HEK293 (cell line): Measurements from ENCODE around the gene CCDC167.

Experiments used
- CTCF ChIA-PET: fragments of 350-600 bp; formaldehyde crosslinking; extraction: SDS; loops from one replicate; lab custom pipeline; 2021; ENCODE audit warnings: antibody characterized with exemption; lab: Yijun Ruan, JAX
- POLR2A ChIA-PET: fragments of 300-600 bp; formaldehyde crosslinking; extraction: SDS; loops from one replicate; lab custom pipeline; 2020; ENCODE audit warnings: antibody characterized with exemption, inconsistent platforms; lab: Yijun Ruan, JAX
- H3K27ac ChIP-seq: fragments of 200-500 bp; sonication (Bioruptor generic); 2 replicates; pipeline ENCODE4 v1.5.1; 2014; ENCODE audit warnings: low read depth, low read length, control low read depth, inconsistent platforms; ENCODE audit errors: extremely low read depth
- H3K36me3 ChIP-seq, 2 experiments: fragments of 200-500 bp in 1 of 2; sonication (Bioruptor generic) in 1 of 2; 1 replicate in 1 of 2; 2 replicates in 1 of 2; pipeline ENCODE4 v1.5.1; 2014 to 2017; ENCODE audit warnings: inconsistent platforms in 2 of 2, low read length in 2 of 2; ENCODE audit not compliant: control insufficient read depth in 2 of 2, insufficient read depth in 1 of 2
- H3K4me1 ChIP-seq: fragments of 200-500 bp; sonication (Bioruptor generic); 2 replicates; pipeline ENCODE4 v1.5.1; 2014; ENCODE audit warnings: mild to moderate bottlenecking, low read length, inconsistent platforms; ENCODE audit not compliant: control insufficient read depth, insufficient read depth
- H3K4me3 ChIP-seq: 2 replicates; pipeline ENCODE4 v1.5.1; 2011; ENCODE audit warnings: low read depth, mild to moderate bottlenecking, control low read depth, low read length, moderate library complexity
- H3K9me3 ChIP-seq: fragments of 200-500 bp; sonication (Bioruptor generic); 2 replicates; pipeline ENCODE4 v1.5.1; 2014; ENCODE audit warnings: low read depth, low read length, inconsistent platforms; ENCODE audit not compliant: control insufficient read depth, insufficient read depth
- EGR2 ChIP-seq: fragments of 450-650 bp; formaldehyde crosslinking; IDR thresholded peaks from 2 replicates; pipeline ENCODE4 v1.5.1; 2016; ENCODE audit warnings: low read depth, missing biosample characterization, missing genetic modification characterization
- FEZF1 ChIP-seq: fragments of 450-650 bp; formaldehyde crosslinking; IDR thresholded peaks from 2 replicates; pipeline ENCODE4 v1.5.1; 2016; ENCODE audit warnings: missing biosample characterization, missing genetic modification characterization
- GLI2 ChIP-seq: fragments of 450-650 bp; formaldehyde crosslinking; IDR thresholded peaks from 2 replicates; pipeline ENCODE4; 2017; ENCODE audit warnings: missing biosample characterization, missing genetic modification characterization, low read depth, borderline replicate concordance
- SCRT2 ChIP-seq: fragments of 450-650 bp; formaldehyde crosslinking; IDR thresholded peaks from 2 replicates; pipeline ENCODE4 v1.5.1; 2016; ENCODE audit warnings: missing biosample characterization, missing genetic modification characterization
- SP7 ChIP-seq: fragments of 450-650 bp; formaldehyde crosslinking; IDR thresholded peaks from 2 replicates; pipeline ENCODE4 v1.5.1; 2016; ENCODE audit warnings: missing biosample characterization, missing genetic modification characterization
- ZBTB17 ChIP-seq: fragments of 450-650 bp; formaldehyde crosslinking; IDR thresholded peaks from 2 replicates; pipeline ENCODE4 v1.5.1; 2016; ENCODE audit warnings: missing biosample characterization, missing genetic modification characterization
- ZBTB20 ChIP-seq: fragments of 450-650 bp; formaldehyde crosslinking; IDR thresholded peaks from 2 replicates; pipeline ENCODE4 v1.5.1; 2016; ENCODE audit warnings: missing biosample characterization, missing genetic modification characterization
- ZBTB8A ChIP-seq: fragments of 450-650 bp; formaldehyde crosslinking; IDR thresholded peaks from 2 replicates; pipeline ENCODE4 v1.5.1; 2016; ENCODE audit warnings: missing biosample characterization, missing genetic modification characterization
- ZFP41 ChIP-seq: fragments of 450-650 bp; formaldehyde crosslinking; IDR thresholded peaks from 2 replicates; pipeline ENCODE4 v1.5.1; 2016; ENCODE audit warnings: missing biosample characterization, missing genetic modification characterization, borderline replicate concordance
- ZIC2 ChIP-seq: fragments of 450-650 bp; formaldehyde crosslinking; IDR thresholded peaks from 2 replicates; pipeline ENCODE4 v1.5.1; 2016; ENCODE audit warnings: missing biosample characterization, missing genetic modification characterization
- ZNF10 ChIP-seq: fragments of 450-650 bp; formaldehyde crosslinking; IDR thresholded peaks from 2 replicates; pipeline ENCODE4 v1.5.1; 2017; ENCODE audit warnings: missing biosample characterization, missing genetic modification characterization
- ZNF157 ChIP-seq: fragments of 450-650 bp; formaldehyde crosslinking; IDR thresholded peaks from 2 replicates; pipeline ENCODE4 v1.5.1; 2016; ENCODE audit warnings: missing biosample characterization, missing genetic modification characterization
- ZNF16 ChIP-seq: fragments of 450-650 bp; formaldehyde crosslinking; IDR thresholded peaks from 2 replicates; pipeline ENCODE4 v1.5.1; 2016; ENCODE audit warnings: low read depth, missing biosample characterization, missing genetic modification characterization
- ZNF184 ChIP-seq: fragments of 450-650 bp; IDR thresholded peaks from 2 replicates; pipeline ENCODE4 v1.5.1; 2018; ENCODE audit warnings: missing biosample characterization, mild to moderate bottlenecking, missing genetic modification characterization
- ZNF19 ChIP-seq: fragments of 450-650 bp; formaldehyde crosslinking; IDR thresholded peaks from 2 replicates; pipeline ENCODE4; 2016; ENCODE audit warnings: missing biosample characterization, missing genetic modification characterization, low read depth
- ZNF335 ChIP-seq: fragments of 450-650 bp; formaldehyde crosslinking; conservative IDR thresholded peaks from 2 replicates; pipeline ENCODE4 v1.5.1; 2016; ENCODE audit warnings: missing biosample characterization, missing genetic modification characterization
- ZNF354C ChIP-seq: fragments of 450-650 bp; formaldehyde crosslinking; IDR thresholded peaks from 2 replicates; pipeline ENCODE4 v1.5.1; 2016; ENCODE audit warnings: missing biosample characterization, missing genetic modification characterization, low read depth, borderline replicate concordance
- ZNF433 ChIP-seq: fragments of 450-650 bp; formaldehyde crosslinking; IDR thresholded peaks from 2 replicates; pipeline ENCODE4 v1.5.1; 2016; ENCODE audit warnings: missing biosample characterization, missing genetic modification characterization, low read depth
- ZNF530 ChIP-seq: fragments of 450-650 bp; formaldehyde crosslinking; IDR thresholded peaks from 2 replicates; pipeline ENCODE4 v1.5.1; 2016; ENCODE audit warnings: low read depth, missing biosample characterization, missing genetic modification characterization
- ZNF561 ChIP-seq: fragments of 450-650 bp; IDR thresholded peaks from 2 replicates; pipeline ENCODE4 v1.5.1; 2018; ENCODE audit warnings: missing biosample characterization, missing genetic modification characterization, borderline replicate concordance
- ZNF600 ChIP-seq: fragments of 450-650 bp; formaldehyde crosslinking; IDR thresholded peaks from 2 replicates; pipeline ENCODE4 v1.5.1; 2016; ENCODE audit warnings: missing biosample characterization, missing genetic modification characterization
- ZNF664 ChIP-seq: fragments of 450-650 bp; formaldehyde crosslinking; IDR thresholded peaks from 2 replicates; pipeline ENCODE4 v1.5.1; 2016; ENCODE audit warnings: missing biosample characterization, missing genetic modification characterization
- ZXDB ChIP-seq: fragments of 450-650 bp; formaldehyde crosslinking; IDR thresholded peaks from 2 replicates; pipeline ENCODE4 v1.5.1; 2016; ENCODE audit warnings: missing biosample characterization, missing genetic modification characterization
- TF ChIP-seq, protein P1 (sequence below): fragments of 450-650 bp; formaldehyde crosslinking; IDR thresholded peaks from 2 replicates; pipeline ENCODE4 v1.5.1; 2017; ENCODE audit warnings: missing biosample characterization, mild to moderate bottlenecking, missing genetic modification characterization, moderate library complexity
- TF ChIP-seq, protein P2 (sequence below): fragments of 450-650 bp; formaldehyde crosslinking; IDR thresholded peaks from 2 replicates; pipeline ENCODE4 v1.5.1; 2016; ENCODE audit warnings: missing biosample characterization, missing genetic modification characterization
- TF ChIP-seq, protein P3 (sequence below): fragments of 450-650 bp; formaldehyde crosslinking; IDR thresholded peaks from 2 replicates; pipeline ENCODE4 v1.5.1; 2016; ENCODE audit warnings: missing biosample characterization, missing genetic modification characterization
- TF ChIP-seq, protein P4 (sequence below): fragments of 450-650 bp; formaldehyde crosslinking; IDR thresholded peaks from 2 replicates; pipeline ENCODE4 v1.5.1; 2016; ENCODE audit warnings: missing biosample characterization, missing genetic modification characterization

CCDC167 gene

DNA sequence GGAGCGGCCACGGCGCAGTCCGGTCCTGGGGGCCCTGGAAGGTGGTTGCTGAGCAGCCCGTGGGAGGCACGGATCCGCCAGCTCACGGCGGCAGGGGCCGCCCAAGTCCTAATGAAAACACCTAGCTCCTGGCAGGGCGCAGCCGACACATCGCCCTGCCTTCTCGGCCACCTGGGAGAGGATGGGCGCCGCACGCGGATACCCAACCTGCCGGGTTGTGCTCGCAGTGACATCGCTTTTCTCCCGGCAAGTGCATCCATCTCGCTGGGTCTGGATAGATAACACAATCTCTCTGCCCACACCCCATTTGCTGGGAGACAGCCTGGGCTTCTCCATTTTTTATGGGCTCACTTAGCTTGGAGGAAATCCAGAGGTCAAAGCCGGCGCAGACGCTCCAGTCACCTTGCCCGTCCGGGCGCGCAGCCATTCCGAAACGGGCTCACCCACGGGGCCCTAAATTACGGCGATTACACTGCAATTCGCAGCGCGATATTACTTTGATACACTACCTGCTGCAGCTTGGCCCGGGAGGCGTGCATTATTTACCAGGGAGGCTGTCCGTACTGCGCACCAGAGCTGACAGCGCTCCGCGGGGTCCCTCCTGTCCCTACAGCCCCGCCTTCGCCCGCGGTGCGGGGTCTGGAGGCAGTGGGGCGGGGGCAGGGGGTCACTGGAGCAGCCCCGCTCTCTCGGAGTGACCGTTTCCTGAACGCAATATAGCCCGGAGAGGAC is 36.2 kb upstream of the CCDC167 start (continued):
- peak; percentile 90 for TF ChIP-seq ZBTB20
- no peak for TF ChIP-seq ZNF530 (tag by site-specific recombination)
- TF ChIP-seq EGR2 (tag by site-specific recombination) = peak; percentile 45
- TF ChIP-seq ZBTB8A (tag by site-specific recombination) = peak; percentile 69
- TF ChIP-seq ZNF184 (tag by site-specific recombination) = no peak
- no peak for TF ChIP-seq SCRT2 (tag by site-specific recombination)
- no peak for TF ChIP-seq ZNF10 (tag by site-specific recombination)
- 0 out of 2 replicates have a peak, but pooled peaks have one; percentile 55 for TF ChIP-seq ZNF561 (tag by site-specific recombination)
- TF ChIP-seq, protein P1, sequence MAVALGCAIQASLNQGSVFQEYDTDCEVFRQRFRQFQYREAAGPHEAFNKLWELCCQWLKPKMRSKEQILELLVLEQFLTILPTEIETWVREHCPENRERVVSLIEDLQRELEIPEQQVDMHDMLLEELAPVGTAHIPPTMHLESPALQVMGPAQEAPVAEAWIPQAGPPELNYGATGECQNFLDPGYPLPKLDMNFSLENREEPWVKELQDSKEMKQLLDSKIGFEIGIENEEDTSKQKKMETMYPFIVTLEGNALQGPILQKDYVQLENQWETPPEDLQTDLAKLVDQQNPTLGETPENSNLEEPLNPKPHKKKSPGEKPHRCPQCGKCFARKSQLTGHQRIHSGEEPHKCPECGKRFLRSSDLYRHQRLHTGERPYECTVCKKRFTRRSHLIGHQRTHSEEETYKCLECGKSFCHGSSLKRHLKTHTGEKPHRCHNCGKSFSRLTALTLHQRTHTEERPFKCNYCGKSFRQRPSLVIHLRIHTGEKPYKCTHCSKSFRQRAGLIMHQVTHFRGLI (tag by site-specific recombination) = 0 out of 2 replicates have a peak, but pooled peaks have one; percentile 66
- 0 out of 2 replicates have a peak, but pooled peaks have one; percentile 16 for TF ChIP-seq SP7 (tag by site-specific recombination)
- TF ChIP-seq ZBTB17 (tag by site-specific recombination) = 0 out of 2 replicates have a peak, but pooled peaks have one; percentile 26
- TF ChIP-seq ZNF600 (tag by site-specific recombination) = 0 out of 2 replicates have a peak, but pooled peaks have one; percentile 35
- peak; percentile 78 for TF ChIP-seq ZIC2
- 0 out of 2 replicates have a peak, but pooled peaks have one; percentile 17 for TF ChIP-seq ZXDB (tag by site-specific recombination)
- TF ChIP-seq ZNF335 (tag by site-specific recombination) = peak; percentile 83
- TF ChIP-seq ZFP41 (tag by site-specific recombination) = no peak
- TF ChIP-seq, protein P2, sequence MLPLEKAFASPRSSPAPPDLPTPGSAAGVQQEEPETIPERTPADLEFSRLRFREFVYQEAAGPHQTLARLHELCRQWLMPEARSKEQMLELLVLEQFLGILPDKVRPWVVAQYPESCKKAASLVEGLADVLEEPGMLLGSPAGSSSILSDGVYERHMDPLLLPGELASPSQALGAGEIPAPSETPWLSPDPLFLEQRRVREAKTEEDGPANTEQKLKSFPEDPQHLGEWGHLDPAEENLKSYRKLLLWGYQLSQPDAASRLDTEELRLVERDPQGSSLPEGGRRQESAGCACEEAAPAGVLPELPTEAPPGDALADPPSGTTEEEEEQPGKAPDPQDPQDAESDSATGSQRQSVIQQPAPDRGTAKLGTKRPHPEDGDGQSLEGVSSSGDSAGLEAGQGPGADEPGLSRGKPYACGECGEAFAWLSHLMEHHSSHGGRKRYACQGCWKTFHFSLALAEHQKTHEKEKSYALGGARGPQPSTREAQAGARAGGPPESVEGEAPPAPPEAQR = no peak

DNA sequence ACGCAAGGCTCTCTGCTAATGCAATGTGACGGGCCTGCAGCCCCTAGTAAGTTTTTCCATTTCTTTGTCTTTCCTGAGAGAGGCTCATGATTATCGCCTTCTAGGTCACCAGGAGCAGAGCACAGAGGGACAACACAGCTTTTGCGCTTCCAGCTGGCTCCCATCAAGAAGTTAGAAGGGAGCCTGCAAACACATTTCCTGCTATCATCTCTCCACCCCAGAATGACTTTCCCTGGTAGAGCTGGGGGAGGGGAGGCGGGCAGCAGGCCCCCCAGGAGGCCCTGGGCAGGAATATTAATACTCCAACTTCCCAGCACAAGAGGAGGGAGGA is 35.7 kb upstream of the CCDC167 start:
- POLR2A ChIA-PET = interaction anchor here (0.8 to 1.3 kb wide), 3 partner anchors 27 to 162 kb away, joined by 3 read pairs; partner anchors contain the start of gene MDGA1
- no peak overlapping the region for H3K4me3 ChIP-seq
- H3K9me3 ChIP-seq = no peaks in the 10 kb centered on the region
- CTCF ChIA-PET = interaction anchor here (0.6 to 7.0 kb wide), 12 partner anchors 12 to 495 kb away, joined by 3 to 110 read pairs (median 5); no protein-coding TSS in a partner anchor
- H3K27ac ChIP-seq = no peak overlapping the region
- no peaks in the 10 kb centered on the region for H3K36me3 ChIP-seq
- peaks cover 3% of the 10 kb centered on the region; the same call in 1 of the 2 replicates for H3K4me1 ChIP-seq
- TF ChIP-seq ZNF16 (tag by site-specific recombination) = no peak
- no peak for TF ChIP-seq GLI2 (tag by site-specific recombination)
- no peak for TF ChIP-seq ZNF433 (tag by site-specific recombination)
- TF ChIP-seq ZNF19 = no peak
- TF ChIP-seq ZNF664 = no peak
- no peak for TF ChIP-seq ZNF157 (tag by site-specific recombination)
- TF ChIP-seq, protein P1 (tag by site-specific recombination) = no peak
- no peak for TF ChIP-seq FEZF1 (tag by site-specific recombination)
- TF ChIP-seq ZNF354C (tag by site-specific recombination) = no peak
- TF ChIP-seq, protein P3, sequence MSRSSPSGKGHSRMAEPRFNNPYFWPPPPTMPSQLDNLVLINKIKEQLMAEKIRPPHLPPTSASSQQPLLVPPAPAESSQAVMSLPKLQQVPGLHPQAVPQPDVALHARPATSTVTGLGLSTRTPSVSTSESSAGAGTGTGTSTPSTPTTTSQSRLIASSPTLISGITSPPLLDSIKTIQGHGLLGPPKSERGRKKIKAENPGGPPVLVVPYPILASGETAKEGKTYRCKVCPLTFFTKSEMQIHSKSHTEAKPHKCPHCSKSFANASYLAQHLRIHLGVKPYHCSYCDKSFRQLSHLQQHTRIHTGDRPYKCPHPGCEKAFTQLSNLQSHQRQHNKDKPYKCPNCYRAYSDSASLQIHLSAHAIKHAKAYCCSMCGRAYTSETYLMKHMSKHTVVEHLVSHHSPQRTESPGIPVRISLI (tag by site-specific recombination) = no peak
- TF ChIP-seq, protein P4, sequence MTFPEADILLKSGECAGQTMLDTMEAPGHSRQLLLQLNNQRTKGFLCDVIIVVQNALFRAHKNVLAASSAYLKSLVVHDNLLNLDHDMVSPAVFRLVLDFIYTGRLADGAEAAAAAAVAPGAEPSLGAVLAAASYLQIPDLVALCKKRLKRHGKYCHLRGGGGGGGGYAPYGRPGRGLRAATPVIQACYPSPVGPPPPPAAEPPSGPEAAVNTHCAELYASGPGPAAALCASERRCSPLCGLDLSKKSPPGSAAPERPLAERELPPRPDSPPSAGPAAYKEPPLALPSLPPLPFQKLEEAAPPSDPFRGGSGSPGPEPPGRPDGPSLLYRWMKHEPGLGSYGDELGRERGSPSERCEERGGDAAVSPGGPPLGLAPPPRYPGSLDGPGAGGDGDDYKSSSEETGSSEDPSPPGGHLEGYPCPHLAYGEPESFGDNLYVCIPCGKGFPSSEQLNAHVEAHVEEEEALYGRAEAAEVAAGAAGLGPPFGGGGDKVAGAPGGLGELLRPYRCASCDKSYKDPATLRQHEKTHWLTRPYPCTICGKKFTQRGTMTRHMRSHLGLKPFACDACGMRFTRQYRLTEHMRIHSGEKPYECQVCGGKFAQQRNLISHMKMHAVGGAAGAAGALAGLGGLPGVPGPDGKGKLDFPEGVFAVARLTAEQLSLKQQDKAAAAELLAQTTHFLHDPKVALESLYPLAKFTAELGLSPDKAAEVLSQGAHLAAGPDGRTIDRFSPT (tag by site-specific recombination) = no peak
